Measurements from ENCODE around the gene MIF4GD. TPM values are rescaled to one million over a fixed set of nuclear protein-coding genes. Genes with fewer than 3 reads are reported as not detected.

MIF4GD gene
- total RNA-seq, 1 experiment from 2014 or later, result 26.1 TPM

DNA sequence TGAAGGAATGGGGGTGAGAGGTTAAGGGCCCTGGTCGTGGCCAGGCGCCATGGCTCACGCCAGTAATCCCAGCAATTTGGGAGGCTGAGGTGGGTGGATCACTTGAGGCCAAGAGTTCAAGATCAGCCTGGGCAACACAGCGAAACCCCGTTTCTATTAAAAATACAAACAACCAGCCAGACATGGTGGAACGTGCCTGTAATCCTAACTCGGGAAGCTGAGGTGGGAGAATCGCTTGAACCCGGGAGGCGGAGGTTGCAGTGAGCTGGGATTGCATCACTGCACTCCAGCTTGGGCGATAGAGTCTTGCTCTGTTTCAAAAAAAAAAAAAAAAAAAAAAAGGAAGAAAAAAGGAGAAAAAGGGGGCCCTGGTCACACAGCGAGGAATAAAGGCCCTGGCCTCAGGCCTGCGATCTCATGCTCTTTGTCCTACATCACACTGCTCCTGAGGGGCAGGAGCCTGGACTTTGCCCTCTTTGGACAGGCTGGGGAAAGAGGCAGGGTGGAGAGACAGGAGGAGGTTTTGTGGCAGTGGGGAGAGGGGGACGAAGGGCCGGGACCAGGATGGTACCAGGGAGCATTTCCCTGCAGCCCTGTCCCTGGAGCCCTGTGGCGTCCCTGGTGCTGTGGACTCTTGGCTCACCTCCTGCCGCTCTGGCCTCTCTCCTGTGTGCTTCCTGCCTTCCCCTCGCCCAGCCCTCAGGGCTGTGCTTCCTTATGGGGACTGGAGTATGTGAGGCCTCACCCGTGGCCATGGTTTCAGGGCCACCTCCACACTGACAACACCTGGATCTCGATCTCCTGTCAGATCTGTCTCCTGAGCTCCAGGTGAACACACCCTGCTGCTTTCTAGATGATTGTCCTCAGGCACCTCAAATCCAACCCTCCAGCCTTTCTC is 38.0 kb upstream of the MIF4GD start:
- H3K4me1 Mint-ChIP-seq, result peaks cover 2 to 10% of the 10 kb centered on the region in 2 experiments; a peak in 1 of 4 replicates
- DNase-seq, result no peak
- no peak overlapping the region for H4K8ac ChIP-seq (replicated peaks; ENCODE audit: insufficient read length, low read depth, low read length)
- no peaks in the 10 kb centered on the region for H3K9me3 Mint-ChIP-seq
- H2BK120ac ChIP-seq (ENCODE audit: low read depth, low read length, poor library complexity, severe bottlenecking), result no peak overlapping the region
- H3K79me2 ChIP-seq (ENCODE audit: insufficient read depth, low read length), result no peaks in the 10 kb centered on the region
- H4K5ac ChIP-seq (ENCODE audit: insufficient read length, low read depth, low read length), result no peak overlapping the region
- TF ChIP-seq, protein P1, sequence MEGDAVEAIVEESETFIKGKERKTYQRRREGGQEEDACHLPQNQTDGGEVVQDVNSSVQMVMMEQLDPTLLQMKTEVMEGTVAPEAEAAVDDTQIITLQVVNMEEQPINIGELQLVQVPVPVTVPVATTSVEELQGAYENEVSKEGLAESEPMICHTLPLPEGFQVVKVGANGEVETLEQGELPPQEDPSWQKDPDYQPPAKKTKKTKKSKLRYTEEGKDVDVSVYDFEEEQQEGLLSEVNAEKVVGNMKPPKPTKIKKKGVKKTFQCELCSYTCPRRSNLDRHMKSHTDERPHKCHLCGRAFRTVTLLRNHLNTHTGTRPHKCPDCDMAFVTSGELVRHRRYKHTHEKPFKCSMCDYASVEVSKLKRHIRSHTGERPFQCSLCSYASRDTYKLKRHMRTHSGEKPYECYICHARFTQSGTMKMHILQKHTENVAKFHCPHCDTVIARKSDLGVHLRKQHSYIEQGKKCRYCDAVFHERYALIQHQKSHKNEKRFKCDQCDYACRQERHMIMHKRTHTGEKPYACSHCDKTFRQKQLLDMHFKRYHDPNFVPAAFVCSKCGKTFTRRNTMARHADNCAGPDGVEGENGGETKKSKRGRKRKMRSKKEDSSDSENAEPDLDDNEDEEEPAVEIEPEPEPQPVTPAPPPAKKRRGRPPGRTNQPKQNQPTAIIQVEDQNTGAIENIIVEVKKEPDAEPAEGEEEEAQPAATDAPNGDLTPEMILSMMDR (conservative IDR thresholded peaks at IDR 0.05), result no peak
- no peak overlapping the region for H3K18ac ChIP-seq (ENCODE audit: insufficient read length, low read depth, low read length)
- H3K4me1 ChIP-seq (ENCODE audit: insufficient read depth, low read length), result no peaks in the 10 kb centered on the region
- H3K56ac ChIP-seq (ENCODE audit: insufficient read length, low read depth, low read length), result no peak overlapping the region
- no peaks in the 10 kb centered on the region; the same call in 1 of the 2 replicates for H3K27me3 Mint-ChIP-seq (ENCODE audit: low read depth)
- H3K4ac ChIP-seq (ENCODE audit: low read depth, low read length), result no peak overlapping the region
- H3K36me3 Mint-ChIP-seq (ENCODE audit: insufficient read depth in 1 of 3, low read depth in 3 of 3), result no peaks in the 10 kb centered on the region
- H2AK5ac ChIP-seq (ENCODE audit: insufficient read length, low read length), result no peak overlapping the region
- H2BK15ac ChIP-seq (ENCODE audit: low read depth, low read length), result no peak overlapping the region
- H3K79me1 ChIP-seq (ENCODE audit: insufficient read depth, low read depth, low read length, poor library complexity, severe bottlenecking), result no peaks in the 10 kb centered on the region
- H3K27ac ChIP-seq (ENCODE audit: insufficient read length, low read depth, low read length), result no peak overlapping the region
- no peak overlapping the region for H2BK12ac ChIP-seq (ENCODE audit: insufficient read length, low read depth, low read length)
- no peak overlapping the region for H2BK20ac ChIP-seq (ENCODE audit: low read depth, low read length, poor library complexity, severe bottlenecking)
- no peaks in the 10 kb centered on the region for H3K23me2 ChIP-seq (ENCODE audit: insufficient read length, low read depth, low read length, poor library complexity, severe bottlenecking)
- no peak overlapping the region for H2BK5ac ChIP-seq (ENCODE audit: insufficient read length, low read length)
- no peaks in the 10 kb centered on the region for H4K20me1 ChIP-seq (ENCODE audit: control insufficient read depth, insufficient read depth, insufficient read length)
- no peak overlapping the region for H3K9ac ChIP-seq (ENCODE audit: extremely low read depth, insufficient read length, low read length)
- no CpG with 5 or more reads among the region's 20 CpGs for WGBS (ENCODE audit: extremely low coverage, insufficient read length, low lambda C conversion rate)
- H3K23ac ChIP-seq (ENCODE audit: insufficient read length, low read depth, low read length), result no peak overlapping the region
- H3K9me3 ChIP-seq (ENCODE audit: control insufficient read depth, low read depth, low read length), result no peaks in the 10 kb centered on the region
- no peak overlapping the region for H3T11ph ChIP-seq (ENCODE audit: low read length)
- no peak overlapping the region for H3K14ac ChIP-seq (ENCODE audit: insufficient read depth, low read length)
- H2AFZ ChIP-seq (ENCODE audit: low read length), result no peak overlapping the region
- no peak overlapping the region for H3K4me2 ChIP-seq (ENCODE audit: insufficient read depth, insufficient read length, low read length)
- H3K27me3 ChIP-seq (ENCODE audit: insufficient read depth, low read length), result no peaks in the 10 kb centered on the region
- H3K27ac Mint-ChIP-seq, result peak overlapping the region in 2 of 3 experiments; percentile 43 to 73; a peak in 4 of 7 replicates
- H4K91ac ChIP-seq (ENCODE audit: insufficient read length, low read depth, low read length), result no peak overlapping the region
- no peak overlapping the region for H3K4me3 Mint-ChIP-seq

Data from H9 (cell line).